OCI-LY3 (cell line): ENCODE measurements around the gene NCK2.

Experiments used
- CTCF ChIP-seq: fragments of 200-600, 300-600 bp; sonication (generic); IDR thresholded peaks from 2 replicates; pipeline ENCODE4 v1.5.1; 2014; ENCODE audit warnings: antibody characterized with exemption, low read length, low read depth
- EZH2phosphoT487 ChIP-seq: fragments of 200-600 bp; shearing (Covaris generic); IDR thresholded peaks from 2 replicates; pipeline ENCODE4 v1.6.1; 2018; ENCODE audit warnings: antibody characterized with exemption, mixed run types, low read depth

GRCh38 chr2:105911425-105911824, 166.7 kb downstream of the NCK2 start:
- TF ChIP-seq CTCF, result no peak
- no peak for TF ChIP-seq EZH2phosphoT487
